ENCODE data around the gene SSRP1.

DNA sequence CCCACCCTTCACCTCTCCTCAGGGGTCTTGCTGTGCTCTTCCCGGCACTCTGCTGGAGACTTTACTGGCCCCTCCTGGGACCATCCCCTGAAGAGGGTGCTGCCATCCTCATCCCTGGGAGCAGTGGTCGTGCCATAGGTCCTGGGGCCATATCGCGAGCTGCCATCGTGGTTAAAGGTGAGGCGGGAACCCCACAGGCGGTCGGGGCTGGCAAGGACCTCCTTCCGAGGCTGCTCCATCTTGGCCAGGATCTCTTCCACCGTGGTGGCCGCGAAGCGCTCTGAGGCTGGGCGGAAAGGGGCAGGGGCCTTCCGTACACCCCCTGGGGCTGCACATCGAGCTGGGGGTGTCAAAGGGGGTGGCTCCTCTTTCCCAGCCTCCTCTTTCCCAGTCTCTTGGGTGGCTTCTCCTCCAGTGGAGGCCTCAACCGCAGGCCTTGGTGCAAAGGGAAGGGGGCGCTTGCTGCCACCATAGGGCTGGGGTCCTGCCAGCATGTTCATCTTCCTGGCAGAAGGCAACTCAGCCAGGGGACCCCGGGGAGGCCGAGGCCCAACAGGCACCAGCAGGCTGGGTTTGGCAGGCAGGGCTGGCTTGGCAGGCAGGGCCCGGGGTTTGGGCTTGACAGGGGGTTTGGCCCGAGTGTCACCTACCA, 15.5 kb downstream of the SSRP1 start:
- TF ChIP-seq, protein P1, sequence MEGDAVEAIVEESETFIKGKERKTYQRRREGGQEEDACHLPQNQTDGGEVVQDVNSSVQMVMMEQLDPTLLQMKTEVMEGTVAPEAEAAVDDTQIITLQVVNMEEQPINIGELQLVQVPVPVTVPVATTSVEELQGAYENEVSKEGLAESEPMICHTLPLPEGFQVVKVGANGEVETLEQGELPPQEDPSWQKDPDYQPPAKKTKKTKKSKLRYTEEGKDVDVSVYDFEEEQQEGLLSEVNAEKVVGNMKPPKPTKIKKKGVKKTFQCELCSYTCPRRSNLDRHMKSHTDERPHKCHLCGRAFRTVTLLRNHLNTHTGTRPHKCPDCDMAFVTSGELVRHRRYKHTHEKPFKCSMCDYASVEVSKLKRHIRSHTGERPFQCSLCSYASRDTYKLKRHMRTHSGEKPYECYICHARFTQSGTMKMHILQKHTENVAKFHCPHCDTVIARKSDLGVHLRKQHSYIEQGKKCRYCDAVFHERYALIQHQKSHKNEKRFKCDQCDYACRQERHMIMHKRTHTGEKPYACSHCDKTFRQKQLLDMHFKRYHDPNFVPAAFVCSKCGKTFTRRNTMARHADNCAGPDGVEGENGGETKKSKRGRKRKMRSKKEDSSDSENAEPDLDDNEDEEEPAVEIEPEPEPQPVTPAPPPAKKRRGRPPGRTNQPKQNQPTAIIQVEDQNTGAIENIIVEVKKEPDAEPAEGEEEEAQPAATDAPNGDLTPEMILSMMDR (IDR thresholded peaks at IDR 0.05), result no peak
- no peak for TF ChIP-seq POLR2A (IDR thresholded peaks at IDR 0.05)
